Adipose tissue (tissue), 3 donors: ENCODE data around the gene HTR4. TPM values are rescaled to one million over a fixed set of nuclear protein-coding genes. Genes with fewer than 3 reads are reported as not detected.

Experiments
- H3K27ac ChIP-seq: one replicate; pipeline ENCODE4 v1.5.1; 2013; ENCODE audit warnings: low read depth, low read length
- WGBS, 3 donors: extraction: QIAGEN DNeasy Blood & Tissue Kit; methylation state at CpG; one replicate each; pipeline ENCODE4 v1.1.7; 2013; 5-methylcytosine and 5-hydroxymethylcytosine counted together
- polyA plus RNA-seq, 3 donors: library from polyadenylated mRNA; stranded (reverse); fragments of 200-250 nt; gene quantifications; one replicate each; pipeline ENCODE4 v1.2.3, GENCODE V29; 2013
- donor health status: healthy with polysubstance abuse.
- donor health status: Bipolar disorder and iron deficiency.
- donor health status: healthy.

Gene HTR4
- polyA plus RNA-seq, 3 donors = not detected

DNA sequence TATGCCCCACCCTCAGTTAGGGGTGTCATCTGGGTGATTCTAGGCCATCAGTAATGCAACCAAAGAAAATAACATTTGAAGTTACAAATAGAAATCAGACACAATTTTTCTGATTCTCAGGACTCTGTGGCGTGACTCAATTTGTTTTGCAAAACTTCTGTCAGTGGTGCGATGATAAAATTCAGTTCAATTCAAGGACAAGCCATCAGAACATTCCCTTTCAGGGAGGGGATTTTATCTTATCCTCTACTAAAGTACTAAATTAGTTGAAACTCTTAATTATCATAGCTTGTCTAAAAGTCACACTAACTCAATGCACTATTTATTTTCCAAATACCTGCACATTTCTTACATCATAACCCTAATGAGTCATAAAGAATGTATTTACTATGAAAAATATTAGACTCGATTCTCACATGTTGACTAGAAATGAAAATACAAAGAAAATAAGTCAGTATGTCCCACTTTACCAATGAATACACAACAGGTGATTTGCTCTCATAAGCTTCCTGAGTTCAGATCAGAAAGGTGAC lies 28.2 kb downstream of the HTR4 start:
- H3K27ac ChIP-seq = no peak overlapping the region
- 81 to 89% (median 84%) methylated on average over 3 of the region's 3 CpGs for WGBS, 3 donors

DNA sequence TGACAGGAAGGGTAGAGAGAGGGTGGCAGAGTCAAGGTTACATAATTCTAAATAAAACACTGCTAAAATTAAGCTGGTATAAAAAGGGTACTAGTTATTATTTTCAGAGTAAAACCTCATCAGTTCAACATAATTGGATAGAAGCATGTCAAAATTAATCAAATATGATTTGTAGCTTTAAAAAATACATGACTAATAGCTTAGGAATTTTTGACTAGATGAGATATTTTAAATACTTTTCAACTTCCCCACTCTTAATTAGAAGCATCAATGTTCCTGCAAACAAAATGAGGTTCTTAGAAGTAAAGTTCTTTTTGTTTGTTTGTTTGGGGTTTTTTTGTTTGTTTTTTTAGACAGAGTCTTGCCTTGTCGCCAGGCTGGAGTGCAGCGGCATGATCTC lies 29.1 kb downstream of the HTR4 start:
- WGBS, 3 donors = 87 to 93% (median 90%) methylated on average over 2 of the region's 2 CpGs
- H3K27ac ChIP-seq = no peak overlapping the region

DNA sequence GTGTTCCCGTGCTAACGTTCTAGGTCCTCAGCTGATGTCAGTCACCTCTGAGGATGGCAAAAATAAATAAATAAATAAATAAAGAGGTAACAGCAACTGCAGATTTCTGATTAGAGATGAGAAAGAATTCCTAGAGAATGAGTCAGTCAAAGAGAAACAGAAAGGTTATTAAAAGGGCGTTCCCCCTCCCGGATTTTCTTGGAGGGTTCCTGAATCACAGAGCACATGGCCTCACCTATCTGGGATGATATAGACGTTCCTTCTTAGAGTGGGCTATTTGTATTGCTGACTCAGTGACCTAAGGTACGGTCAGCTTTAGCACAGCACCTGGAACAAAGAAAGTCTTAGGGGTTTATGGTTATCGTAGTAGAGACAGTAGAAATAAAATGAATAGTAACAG lies 30.6 kb downstream of the HTR4 start:
- WGBS, 3 donors = 67 to 71% (median 71%) methylated on average over 7 of the region's 7 CpGs
- no peak overlapping the region for H3K27ac ChIP-seq

DNA sequence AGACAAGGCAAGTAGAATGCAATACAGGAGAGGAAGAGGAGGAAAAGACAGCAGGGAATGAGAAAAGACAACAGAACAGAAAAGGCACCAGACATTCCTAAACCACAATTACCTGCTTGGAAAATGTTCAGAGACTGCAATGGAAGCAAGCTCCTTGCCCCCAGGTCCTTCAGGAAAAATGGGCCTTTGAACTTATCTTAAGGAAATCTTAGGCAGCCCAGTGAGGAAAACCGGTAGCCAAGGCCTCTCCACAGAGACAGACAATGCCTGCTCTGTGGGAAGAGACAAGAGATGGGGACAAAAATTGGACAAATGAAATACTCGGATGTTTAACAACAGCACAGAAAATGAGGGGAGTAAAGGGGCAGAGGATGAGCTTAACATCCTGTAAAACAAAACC lies 31.2 kb downstream of the HTR4 start:
- 78 to 89% (median 82%) methylated on average over 2 of the region's 2 CpGs for WGBS, 3 donors
- no peak overlapping the region for H3K27ac ChIP-seq

DNA sequence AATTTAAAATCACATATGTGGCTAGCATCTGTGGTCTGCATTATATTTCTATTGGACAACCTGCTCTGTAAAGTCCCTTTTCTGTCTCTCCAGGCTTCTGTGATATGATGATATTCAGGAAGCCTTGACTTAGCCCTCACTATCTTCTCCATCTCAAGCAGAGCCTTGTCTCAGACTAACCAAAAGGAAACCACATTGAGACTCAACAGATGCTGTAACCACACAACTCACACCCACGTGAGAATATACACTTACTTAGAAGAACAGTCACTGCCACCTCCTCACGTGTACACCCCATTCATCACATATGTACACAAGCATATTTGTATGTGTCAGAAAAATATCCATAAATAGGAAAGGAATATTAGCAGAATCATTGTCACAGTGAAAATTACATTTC lies 33.6 kb downstream of the HTR4 start:
- 16 to 34% (median 18%) methylated on average over 2 of the region's 2 CpGs for WGBS, 3 donors
- H3K27ac ChIP-seq = no peak overlapping the region

DNA sequence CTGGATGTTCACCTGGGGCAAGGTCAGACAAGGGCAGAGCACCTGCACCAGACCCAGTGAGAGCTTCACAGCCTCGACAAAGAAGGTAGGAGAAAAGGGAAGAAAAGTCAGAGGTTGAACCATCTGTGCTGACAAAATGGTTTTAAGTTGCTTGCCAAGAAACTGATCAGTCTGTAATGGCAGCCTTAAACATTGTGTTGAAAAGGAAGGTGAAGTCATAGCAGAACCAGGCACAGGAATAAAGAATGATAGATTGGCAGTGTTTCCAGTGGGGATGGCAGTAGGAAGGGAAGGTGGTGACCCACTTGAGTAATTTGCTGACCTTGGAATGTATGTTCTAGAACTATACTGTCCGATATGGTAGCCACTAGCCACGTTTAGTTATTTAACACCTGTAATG lies 34.2 kb downstream of the HTR4 start:
- 45 to 72% (median 52%) methylated on average over 3 of the region's 3 CpGs for WGBS, 3 donors
- no peak overlapping the region for H3K27ac ChIP-seq

DNA sequence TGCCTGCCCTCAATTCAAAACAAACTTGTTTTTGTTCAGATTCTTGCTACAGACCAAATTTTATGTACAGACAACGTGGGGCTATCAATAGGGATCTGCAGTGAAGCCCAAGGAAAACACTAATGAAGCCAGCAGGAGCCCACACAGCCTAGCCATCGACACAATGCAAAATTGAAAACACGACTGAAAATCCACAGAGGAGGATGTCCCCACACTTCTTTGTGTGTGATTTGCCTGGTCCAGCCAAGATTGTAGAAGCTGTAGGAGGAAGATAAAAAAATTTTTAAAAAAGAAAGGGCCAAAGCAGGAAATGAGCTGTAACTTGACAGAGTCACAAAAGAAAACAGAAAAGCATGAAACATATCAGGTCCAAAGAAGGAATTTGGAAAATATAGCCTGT lies 34.8 kb downstream of the HTR4 start:
- H3K27ac ChIP-seq = no peak overlapping the region
- 37 to 69% (median 44%) methylated on average over 3 of the region's 3 CpGs for WGBS, 3 donors

DNA sequence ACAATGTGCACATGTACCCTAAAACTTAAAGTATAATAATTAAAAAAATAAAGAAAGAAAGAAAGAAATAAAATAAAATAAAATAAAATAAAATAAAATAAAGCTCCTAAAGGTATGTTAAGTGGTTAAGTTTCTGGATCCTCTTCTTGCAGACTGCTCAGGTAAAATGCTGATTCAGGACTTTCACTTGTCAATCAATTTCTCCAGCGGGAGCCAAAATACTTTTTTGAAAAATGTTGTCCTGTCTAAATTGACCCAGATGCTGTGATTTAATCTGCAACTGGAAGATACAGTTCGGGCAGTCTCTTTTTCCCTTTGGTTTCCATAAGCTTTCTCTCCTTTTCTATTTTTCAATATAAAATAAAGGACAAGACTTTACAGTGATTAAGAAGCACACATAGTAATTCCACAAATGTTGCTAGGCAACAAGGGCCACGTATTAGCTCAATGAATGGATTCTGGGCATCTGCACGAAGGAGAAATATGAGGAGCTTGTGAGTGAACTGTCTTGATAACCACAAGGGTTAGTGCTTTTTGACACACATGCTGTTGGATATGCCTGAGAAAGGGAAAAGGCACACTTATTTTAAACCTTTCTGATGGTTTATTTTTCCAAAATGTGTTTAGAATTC lies 38.6 kb downstream of the HTR4 start:
- no peak overlapping the region for H3K27ac ChIP-seq
- 61 to 68% (median 62%) methylated on average over 4 of the region's 4 CpGs for WGBS, 3 donors

DNA sequence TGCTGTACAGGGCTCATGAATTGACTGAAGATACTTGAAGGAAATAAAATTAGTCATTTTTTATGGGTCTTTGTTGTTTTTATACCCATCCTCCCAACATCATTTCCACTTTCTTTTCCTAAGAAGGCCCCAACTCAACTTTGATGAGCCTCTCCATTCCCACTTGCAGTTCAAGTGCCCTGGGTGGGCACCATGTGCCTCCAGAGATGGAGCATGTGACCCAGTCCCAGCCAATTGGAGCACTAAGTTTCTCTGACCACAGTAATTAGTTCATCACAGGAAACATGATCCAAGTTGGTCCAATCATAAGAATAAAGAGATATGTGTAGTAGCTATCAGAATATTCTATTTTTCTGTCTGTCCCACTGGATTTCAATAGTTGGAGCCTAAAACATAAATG lies 46.9 kb downstream of the HTR4 start:
- H3K27ac ChIP-seq = no peak overlapping the region

DNA sequence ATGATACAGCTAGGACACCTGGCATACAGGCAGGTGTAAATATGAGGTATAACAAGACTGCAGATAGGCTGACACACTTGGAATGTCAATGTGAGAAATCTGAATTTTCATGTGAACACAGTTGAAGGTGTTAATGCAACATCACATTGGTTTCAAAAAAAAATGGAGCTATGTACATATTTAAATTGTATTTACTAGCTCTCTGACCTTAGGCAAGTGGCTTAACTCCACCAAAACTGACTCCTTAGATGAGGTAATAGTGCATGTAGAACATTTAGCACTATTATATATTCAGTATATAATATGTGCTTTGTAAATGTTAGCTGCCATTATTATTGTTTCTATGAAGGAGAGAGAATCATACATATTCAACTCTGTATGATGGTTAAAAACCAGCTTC lies 48.0 kb downstream of the HTR4 start:
- H3K27ac ChIP-seq = no peak overlapping the region

DNA sequence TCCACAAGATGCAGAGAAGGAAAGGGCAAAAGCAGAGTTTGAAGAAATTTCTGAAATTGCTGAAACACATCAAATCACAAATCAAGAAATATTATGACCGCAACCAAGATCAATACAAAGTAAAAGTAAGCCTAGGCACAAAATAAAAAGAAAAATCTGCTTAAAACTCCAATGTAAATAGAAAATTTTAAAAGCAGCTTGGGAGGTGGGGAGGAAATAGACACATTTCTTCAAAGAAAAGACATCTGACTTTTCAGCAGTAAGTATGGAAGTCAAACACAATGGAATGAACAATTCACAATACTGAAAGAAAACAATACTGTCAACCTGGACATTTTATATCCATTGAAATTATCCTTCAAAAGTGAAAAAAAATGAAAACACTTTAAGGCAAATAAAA lies 55.1 kb downstream of the HTR4 start:
- H3K27ac ChIP-seq = no peak overlapping the region
- WGBS, 3 donors = 97 to 100% (median 99%) methylated on average over 1 of the region's 1 CpG

DNA sequence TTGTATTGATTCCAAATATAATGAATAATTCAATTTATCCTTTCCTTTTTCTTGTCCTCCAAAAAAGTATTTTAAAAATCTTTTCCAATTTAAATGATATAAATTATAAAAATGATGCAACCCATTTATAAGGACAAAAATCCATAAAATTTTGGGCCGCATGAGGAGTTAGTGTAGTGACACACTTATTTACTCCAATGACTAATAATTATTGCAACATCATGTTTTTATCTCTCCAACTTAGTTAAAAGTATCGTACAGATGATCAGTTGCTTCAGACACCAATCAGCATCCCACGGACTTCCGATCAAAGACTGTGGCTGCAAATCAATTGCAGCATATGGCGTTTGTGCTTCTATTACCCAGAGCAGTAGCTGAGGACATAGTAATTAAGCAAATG lies 58.6 kb downstream of the HTR4 start:
- H3K27ac ChIP-seq = no peak overlapping the region
- WGBS, 3 donors = 89 to 91% (median 89%) methylated on average over 5 of the region's 5 CpGs

DNA sequence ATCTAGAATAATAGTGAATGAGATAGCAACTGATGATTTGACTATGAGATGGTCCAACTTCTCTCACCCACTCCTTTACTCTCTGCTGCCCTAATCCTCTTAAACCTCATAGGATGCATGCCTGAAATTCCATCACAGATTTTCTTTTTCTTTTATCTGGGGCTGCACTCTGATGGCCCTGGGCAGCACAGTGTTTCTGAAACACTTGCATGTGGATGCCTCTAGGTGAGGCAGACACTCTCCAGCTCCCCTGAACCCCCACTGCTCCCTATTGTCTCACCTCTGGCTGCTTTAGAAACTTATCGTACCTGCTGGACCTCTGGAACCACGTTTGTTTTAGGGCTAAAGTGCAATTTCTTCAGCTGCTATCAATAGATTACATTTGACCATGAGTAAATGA lies 67.5 kb downstream of the HTR4 start:
- WGBS, 3 donors = 37 to 51% (median 42%) methylated on average over 2 of the region's 2 CpGs

DNA sequence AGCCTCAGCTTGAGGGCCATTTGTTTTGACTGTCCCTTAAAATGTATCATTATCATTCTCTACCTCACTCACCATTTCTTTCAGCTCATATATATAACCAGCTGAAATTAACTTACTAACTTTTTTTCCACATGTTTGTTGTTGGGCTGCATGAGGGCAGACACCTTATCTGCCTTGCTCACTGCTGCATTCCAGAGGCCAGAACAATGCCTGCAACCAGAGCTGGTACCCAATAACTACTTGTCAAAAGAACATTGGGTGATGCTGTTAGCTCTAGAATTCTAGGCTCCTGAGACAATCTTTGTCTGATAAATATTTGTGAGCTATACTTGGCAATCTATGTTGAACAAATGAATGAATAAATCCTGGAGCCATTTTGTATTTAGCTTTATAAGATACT lies 68.3 kb downstream of the HTR4 start:
- H3K27ac ChIP-seq = no peak overlapping the region

More for the DNA sequence above, 67.5 kb downstream of the HTR4 start:
- no peak overlapping the region for H3K27ac ChIP-seq

DNA sequence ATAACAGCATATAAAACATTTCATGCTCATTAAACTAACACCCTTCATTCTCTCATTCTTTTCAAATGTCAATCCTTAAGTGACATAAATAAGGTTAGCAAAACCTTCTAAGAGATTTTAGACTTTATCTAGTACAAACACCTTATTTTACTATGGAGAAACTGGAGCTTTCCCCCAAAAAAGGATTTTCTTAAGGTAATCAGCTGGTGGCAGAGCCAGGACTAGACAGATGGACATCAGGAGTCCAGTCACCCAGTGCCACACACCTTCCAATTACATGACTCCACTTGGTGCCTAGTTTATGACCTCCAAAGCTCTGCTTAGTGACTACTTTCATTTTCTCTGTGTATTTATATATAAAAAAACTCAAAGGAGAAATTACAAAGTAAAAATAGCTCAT lies 70.2 kb downstream of the HTR4 start:
- H3K27ac ChIP-seq = no peak overlapping the region

DNA sequence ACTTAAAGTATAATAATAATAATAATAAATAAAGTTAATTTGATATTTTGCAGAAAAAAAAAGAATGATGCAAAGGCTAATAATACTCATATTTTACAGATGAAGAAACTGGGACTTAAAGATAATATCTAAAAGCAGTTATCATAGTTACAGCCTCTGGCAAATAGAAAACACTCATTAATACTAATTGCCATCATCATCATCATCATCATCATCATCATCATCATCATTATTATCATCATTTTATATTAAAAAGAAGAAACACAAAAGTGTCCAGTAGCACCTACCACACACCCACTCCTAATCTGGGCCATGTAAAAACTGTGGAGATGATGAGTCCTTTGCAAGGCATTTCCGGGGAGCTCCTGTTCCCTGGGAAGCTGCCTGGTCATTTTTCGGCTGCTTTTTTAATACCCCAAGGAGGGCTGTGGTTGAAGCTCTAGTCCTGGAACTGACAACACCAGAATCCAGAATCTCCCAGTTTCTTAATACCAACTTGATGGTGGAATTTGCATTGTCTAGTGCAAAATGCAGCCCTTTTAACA lies 70.8 kb downstream of the HTR4 start:
- 85 to 90% (median 87%) methylated on average over 2 of the region's 2 CpGs for WGBS, 3 donors
- no peak overlapping the region for H3K27ac ChIP-seq

DNA sequence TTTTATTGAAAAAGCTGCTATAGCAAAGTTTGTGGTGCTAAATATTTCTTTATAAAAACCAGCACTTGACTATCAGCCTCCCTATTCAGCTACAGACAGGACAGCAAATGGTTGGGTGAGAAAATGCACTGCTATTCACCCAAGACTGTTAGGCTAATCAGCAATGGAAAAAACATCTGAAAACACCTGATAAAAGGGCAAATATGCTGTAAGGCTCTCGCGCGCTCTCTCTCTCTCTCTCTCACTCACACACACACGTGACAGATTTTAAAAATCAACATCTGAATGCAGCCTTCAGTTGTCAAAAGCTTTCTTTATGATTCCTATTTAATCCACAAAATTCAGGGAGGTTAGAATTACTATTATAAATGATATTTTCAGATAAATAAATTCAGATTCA lies 80.2 kb downstream of the HTR4 start:
- WGBS, 3 donors = 21 to 72% (median 63%) methylated on average over 4 of the region's 4 CpGs
- H3K27ac ChIP-seq = no peak overlapping the region

DNA sequence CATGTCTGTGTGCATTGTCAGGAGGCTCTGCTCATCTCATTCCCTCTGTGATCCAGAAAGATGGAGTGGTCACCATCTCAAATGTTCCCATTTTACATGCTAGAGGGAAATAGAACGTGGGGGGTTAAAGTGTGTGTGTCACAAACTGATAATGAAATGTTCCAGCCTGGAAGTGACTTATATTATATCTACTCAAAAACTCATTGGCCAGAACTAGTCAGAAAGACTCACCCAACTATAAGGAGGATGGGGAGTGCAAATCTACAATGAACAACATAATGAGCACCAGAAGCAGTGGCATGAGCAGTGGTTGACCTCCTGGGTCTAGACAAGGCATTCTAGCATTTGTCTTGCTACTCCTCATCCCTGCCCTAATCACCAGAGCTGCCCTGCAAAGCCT lies 81.0 kb downstream of the HTR4 start:
- no peak overlapping the region for H3K27ac ChIP-seq
- 62 to 74% (median 63%) methylated on average over 1 of the region's 1 CpG for WGBS, 3 donors

DNA sequence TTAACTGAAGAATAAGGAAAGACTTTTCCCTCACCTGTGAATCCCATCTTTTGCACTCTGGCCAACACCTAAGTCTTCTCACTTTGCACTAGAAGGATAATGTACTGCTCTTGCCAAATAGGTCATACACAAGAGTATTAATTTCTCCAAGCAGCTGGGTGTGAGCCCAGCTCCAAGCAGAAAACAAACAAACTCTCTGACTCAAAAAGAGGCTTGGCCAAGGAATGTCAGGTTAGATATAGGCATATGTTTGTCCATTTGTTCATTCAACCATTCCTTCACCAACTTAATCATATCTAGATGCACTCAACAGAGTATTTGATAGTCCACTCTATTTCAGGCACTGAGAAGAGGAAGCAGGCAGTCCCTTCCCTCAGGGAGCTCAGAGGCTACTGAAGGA lies 84.4 kb downstream of the HTR4 start:
- no peak overlapping the region for H3K27ac ChIP-seq

DNA sequence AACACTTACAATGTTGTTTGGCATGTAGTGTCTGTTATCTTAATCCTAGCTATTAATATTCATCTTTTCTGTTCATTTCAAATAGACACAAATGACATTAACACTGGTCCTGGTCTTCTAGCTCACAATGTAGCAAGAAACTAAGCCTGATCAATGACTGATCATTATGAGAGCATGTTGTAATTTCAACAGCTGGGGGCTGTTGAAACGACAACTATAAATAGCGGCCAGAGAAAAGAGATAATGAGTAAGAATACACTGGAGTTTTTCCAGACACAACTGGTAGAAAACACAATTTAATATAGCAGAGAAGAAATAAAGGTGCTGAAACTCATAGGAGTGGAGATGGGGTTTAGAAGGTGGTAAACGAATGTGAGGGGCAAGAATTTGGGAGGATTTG lies 89.2 kb downstream of the HTR4 start:
- WGBS, 3 donors = 63 to 73% (median 73%) methylated on average over 3 of the region's 3 CpGs
- H3K27ac ChIP-seq = no peak overlapping the region

DNA sequence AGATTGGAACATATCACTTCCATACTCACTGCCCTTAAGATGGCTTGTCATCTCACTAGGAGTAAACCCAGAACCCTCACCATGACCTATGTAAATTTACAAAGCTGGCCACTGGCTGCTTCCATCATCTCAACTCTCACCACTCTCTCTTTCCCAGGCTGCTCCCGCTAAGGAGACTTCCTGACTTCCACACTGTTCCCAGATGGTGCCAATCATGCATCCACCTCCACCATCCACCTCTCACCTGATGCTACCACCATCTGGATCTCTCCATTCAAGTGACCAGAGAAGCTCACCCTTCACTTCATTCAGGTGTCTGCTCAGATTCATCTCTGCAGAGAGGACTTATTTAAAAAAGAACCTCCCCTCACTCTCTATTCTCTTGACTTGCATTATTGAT lies 91.3 kb downstream of the HTR4 start:
- WGBS, 3 donors = 72 to 83% (median 79%) methylated on average over 1 of the region's 1 CpG

More for the DNA sequence above, 91.3 kb downstream of the HTR4 start:
- no peak overlapping the region for H3K27ac ChIP-seq
